ENCODE measurements around the gene GTSF1L.

DNA sequence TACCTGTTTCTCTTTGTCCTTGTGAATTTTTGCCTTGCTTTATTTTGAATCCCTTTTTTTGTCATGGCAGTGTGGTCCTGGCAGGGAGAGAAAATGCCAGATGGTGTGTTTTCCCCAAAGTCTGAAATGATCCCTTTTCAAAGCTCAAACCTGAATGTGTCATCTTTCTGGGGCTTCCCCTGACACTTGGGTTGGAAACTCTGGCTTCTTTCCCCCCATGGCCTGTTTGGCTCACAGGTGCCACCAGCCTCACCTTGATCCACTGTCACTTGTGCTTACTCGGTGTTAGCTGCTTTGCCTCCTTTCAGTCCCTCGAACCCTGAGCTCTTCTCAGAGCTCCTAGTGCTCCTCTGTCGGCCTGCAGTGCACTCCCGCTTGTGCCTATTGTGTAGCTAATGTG is 37.6 kb downstream of the GTSF1L start:
- TF ChIP-seq, protein P1, sequence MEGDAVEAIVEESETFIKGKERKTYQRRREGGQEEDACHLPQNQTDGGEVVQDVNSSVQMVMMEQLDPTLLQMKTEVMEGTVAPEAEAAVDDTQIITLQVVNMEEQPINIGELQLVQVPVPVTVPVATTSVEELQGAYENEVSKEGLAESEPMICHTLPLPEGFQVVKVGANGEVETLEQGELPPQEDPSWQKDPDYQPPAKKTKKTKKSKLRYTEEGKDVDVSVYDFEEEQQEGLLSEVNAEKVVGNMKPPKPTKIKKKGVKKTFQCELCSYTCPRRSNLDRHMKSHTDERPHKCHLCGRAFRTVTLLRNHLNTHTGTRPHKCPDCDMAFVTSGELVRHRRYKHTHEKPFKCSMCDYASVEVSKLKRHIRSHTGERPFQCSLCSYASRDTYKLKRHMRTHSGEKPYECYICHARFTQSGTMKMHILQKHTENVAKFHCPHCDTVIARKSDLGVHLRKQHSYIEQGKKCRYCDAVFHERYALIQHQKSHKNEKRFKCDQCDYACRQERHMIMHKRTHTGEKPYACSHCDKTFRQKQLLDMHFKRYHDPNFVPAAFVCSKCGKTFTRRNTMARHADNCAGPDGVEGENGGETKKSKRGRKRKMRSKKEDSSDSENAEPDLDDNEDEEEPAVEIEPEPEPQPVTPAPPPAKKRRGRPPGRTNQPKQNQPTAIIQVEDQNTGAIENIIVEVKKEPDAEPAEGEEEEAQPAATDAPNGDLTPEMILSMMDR (conservative IDR thresholded peaks at IDR 0.05; ENCODE audit: low read depth, low read length) = no peak
- TF ChIP-seq RCOR1 (IDR thresholded peaks at IDR 0.05; ENCODE audit: insufficient replicate concordance, low read length) = no peak
- no peak for TF ChIP-seq POLR2A (IDR thresholded peaks at IDR 0.05; ENCODE audit: low read depth, low read length)
- TF ChIP-seq RAD21 (IDR thresholded peaks at IDR 0.05; ENCODE audit: low read length) = no peak
- TF ChIP-seq MAZ (IDR thresholded peaks at IDR 0.05; ENCODE audit: borderline replicate concordance, low read depth, low read length) = no peak
- TF ChIP-seq FOS (IDR thresholded peaks at IDR 0.05; ENCODE audit: low read depth, low read length) = no peak
- TF ChIP-seq, protein P2, sequence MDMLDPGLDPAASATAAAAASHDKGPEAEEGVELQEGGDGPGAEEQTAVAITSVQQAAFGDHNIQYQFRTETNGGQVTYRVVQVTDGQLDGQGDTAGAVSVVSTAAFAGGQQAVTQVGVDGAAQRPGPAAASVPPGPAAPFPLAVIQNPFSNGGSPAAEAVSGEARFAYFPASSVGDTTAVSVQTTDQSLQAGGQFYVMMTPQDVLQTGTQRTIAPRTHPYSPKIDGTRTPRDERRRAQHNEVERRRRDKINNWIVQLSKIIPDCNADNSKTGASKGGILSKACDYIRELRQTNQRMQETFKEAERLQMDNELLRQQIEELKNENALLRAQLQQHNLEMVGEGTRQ (IDR thresholded peaks at IDR 0.05; ENCODE audit: low read depth, low read length) = no peak
- no peak for TF ChIP-seq SMC3 (IDR thresholded peaks at IDR 0.05; ENCODE audit: low read depth, low read length)

All from IMR-90 (cell line).